GM18868 (cell line): ENCODE measurements around the gene SH2B2.
"Not testable (repeated sequence)": the region's sequence is repeated elsewhere in the genome, so short reads cannot be mapped to it uniquely, and the experiment has no call there.

Source experiments
- ATAC-seq: cut with Tn5 transposase; IDR thresholded peaks from one replicate; pipeline ENCODE4 v1.9.1; 2021; ENCODE audit warnings: mild to moderate bottlenecking, moderate library complexity; ENCODE audit not compliant: unreplicated experiment

SH2B2 gene

GRCh38 chr7:102303669-102304422, 17.2 kb downstream of the SH2B2 start:
- no peak for ATAC-seq

GRCh38 chr7:102304668-102305067, 18.0 kb downstream of the SH2B2 start:
- no peak for ATAC-seq

GRCh38 chr7:102305414-102306268, 19.0 kb downstream of the SH2B2 start:
- peak; percentile 34 for ATAC-seq

GRCh38 chr7:102306916-102307677, 20.4 kb downstream of the SH2B2 start:
- peak; percentile 73 for ATAC-seq

GRCh38 chr7:102310414-102310815, 23.7 kb downstream of the SH2B2 start:
- ATAC-seq: no peak

GRCh38 chr7:102312317-102312716, 25.6 kb downstream of the SH2B2 start:
- ATAC-seq: no peak

GRCh38 chr7:102313997-102314780, 27.5 kb downstream of the SH2B2 start:
- no peak for ATAC-seq

- ATAC-seq: no peak
Observed at GRCh38 chr7:102317231-102318059, 30.8 kb downstream of the SH2B2 start.

GRCh38 chr7:102318482-102318971, 31.9 kb downstream of the SH2B2 start:
- no peak for ATAC-seq

GRCh38 chr7:102319671-102320070, 33.0 kb downstream of the SH2B2 start:
- no peak for ATAC-seq

GRCh38 chr7:102320181-102320580, 33.5 kb downstream of the SH2B2 start:
- no peak for ATAC-seq

- ATAC-seq: no peak
Observed at GRCh38 chr7:102320601-102321350, 34.1 kb downstream of the SH2B2 start.

GRCh38 chr7:102321351-102322201, 34.9 kb downstream of the SH2B2 start:
- no peak for ATAC-seq

- no peak for ATAC-seq
Observed at GRCh38 chr7:102322202-102322715, 35.6 kb downstream of the SH2B2 start.

- no peak for ATAC-seq
Observed at GRCh38 chr7:102323914-102324195, 37.2 kb downstream of the SH2B2 start.

- ATAC-seq: not testable (repeated sequence)
Observed at GRCh38 chr7:102325106-102325505, 38.4 kb downstream of the SH2B2 start.

GRCh38 chr7:102326157-102326889, 39.7 kb downstream of the SH2B2 start:
- no peak for ATAC-seq
